Tibial artery (tissue), 4 donors: ENCODE data around the gene TMX4.
A peak's percentile ranks its signal among the peaks of the same experiment; 100 is the strongest.

Experiments used
- DNase-seq, 2 donors: peaks; one replicate each; pipeline ENCODE4 v3.0.0-alpha.2; 2019
- H3K27ac ChIP-seq, 2 donors: fragments of 200-600 bp; sonication (generic) in 1 of 2; 1 replicate in 1 of 2; 2 replicates in 1 of 2; pipeline ENCODE4 v1.5.1; 2018 to 2019; ENCODE audit warnings: mild to moderate bottlenecking in 1 of 2
- H3K27me3 ChIP-seq, 2 donors: fragments of 200-600 bp; sonication (generic) in 1 of 2; one replicate each; pipeline versions ENCODE4 v1.5.1 to v1.6.0; 2016 to 2019
- H3K36me3 ChIP-seq, 3 donors: fragments of 200-600 bp; sonication (generic) in 2 of 3; one replicate each; pipeline ENCODE4 v1.5.1; 2016 to 2019; ENCODE audit warnings: mild to moderate bottlenecking in 2 of 3
- H3K4me1 ChIP-seq, 4 donors: fragments of 200-600 bp; sonication (generic) in 2 of 4; 1 replicate in 3 of 4; 2 replicates in 1 of 4; pipeline ENCODE4 v1.5.1; 2016 to 2019
- H3K4me3 ChIP-seq, 2 donors: fragments of 200-600 bp; sonication (generic) in 1 of 2; 1 replicate in 1 of 2; 2 replicates in 1 of 2; pipeline ENCODE4 v1.5.1; 2018 to 2019; ENCODE audit warnings: mild to moderate bottlenecking in 2 of 2
- H3K9me3 ChIP-seq, 3 donors: fragments of 200-600 bp; sonication (generic) in 1 of 3; one replicate each; pipeline ENCODE4 v1.5.1; 2016 to 2019
- CTCF ChIP-seq, 2 experiments: fragments of 200-600 bp in 1 of 2; fragments of 450-650 bp in 1 of 2; IDR thresholded peaks; one replicate each; pipeline ENCODE4 v1.5.1; 2017 to 2019; ENCODE audit warnings: antibody characterized with exemption in 2 of 2, mild to moderate bottlenecking in 1 of 2, moderate library complexity in 1 of 2
- intact Hi-C: fragments of 100-400 bp; cut with DNase I; formaldehyde crosslinking; loops from one replicate; pipeline ENCODE4 v1.15.0; 2023; ENCODE audit warnings: low total_unique reads

TMX4 gene

GRCh38 chr20:8049310-8049709 is 29.7 kb upstream of the TMX4 start:
- Histone ChIP-seq H3K27ac (no peak overlapping the region), H3K36me3 (no peaks in the 10 kb centered on the region), H3K27me3 (no peaks in the 10 kb centered on the region), H3K9me3 (peaks cover 0 to 5% (median 0%) of the 10 kb centered on the region in 3 donors), H3K4me1 (no peaks in the 10 kb centered on the region), H3K4me3 (no peak overlapping the region)
- DNase-seq = no peak
- no peak for TF ChIP-seq CTCF (IDR thresholded peaks at IDR 0.05)
- intact Hi-C loops = loop anchor here (5.0 kb wide), 1 partner anchor 673 kb away; no protein-coding TSS in a partner anchor

- Histone ChIP-seq H3K4me3 (no peak overlapping the region), H3K27ac (no peak overlapping the region), H3K27me3 (no peaks in the 10 kb centered on the region), H3K4me1 (no peaks in the 10 kb centered on the region), H3K36me3 (no peaks in the 10 kb centered on the region), H3K9me3 (no peaks in the 10 kb centered on the region)
- intact Hi-C loops = loop anchor here (5.0 kb wide), 1 partner anchor 676 kb away; no protein-coding TSS in a partner anchor
- no peak for DNase-seq
- no peak for TF ChIP-seq CTCF (IDR thresholded peaks at IDR 0.05)
Measured at GRCh38 chr20:8045946-8046345, 26.4 kb upstream of the TMX4 start.

GRCh38 chr20:8043687-8044282 is 24.2 kb upstream of the TMX4 start:
- intact Hi-C loops = no loop called here
- peak; percentile 58 to 66 for TF ChIP-seq CTCF (IDR thresholded peaks at IDR 0.05)
- H3K4me3 ChIP-seq = no peak overlapping the region
- no peaks in the 10 kb centered on the region for H3K27me3 ChIP-seq
- no peak for DNase-seq
- no peaks in the 10 kb centered on the region for H3K4me1 ChIP-seq
- no peaks in the 10 kb centered on the region for H3K36me3 ChIP-seq
- H3K27ac ChIP-seq = no peak overlapping the region
- H3K9me3 ChIP-seq = no peaks in the 10 kb centered on the region

GRCh38 chr20:8039042-8039441 is 19.5 kb upstream of the TMX4 start:
- Histone ChIP-seq H3K4me3 (no peak overlapping the region), H3K36me3 (no peaks in the 10 kb centered on the region), H3K27me3 (no peaks in the 10 kb centered on the region), H3K4me1 (no peaks in the 10 kb centered on the region), H3K9me3 (no peaks in the 10 kb centered on the region), H3K27ac (no peak overlapping the region)
- DNase-seq = no peak
- no peak for TF ChIP-seq CTCF (IDR thresholded peaks at IDR 0.05)
- intact Hi-C loops = no loop called here

- H3K27ac ChIP-seq = no peak overlapping the region
- H3K36me3 ChIP-seq = no peaks in the 10 kb centered on the region
- no peak overlapping the region for H3K4me3 ChIP-seq
- H3K9me3 ChIP-seq = no peaks in the 10 kb centered on the region
- H3K4me1 ChIP-seq = no peaks in the 10 kb centered on the region
- intact Hi-C loops = no loop called here
- no peaks in the 10 kb centered on the region for H3K27me3 ChIP-seq
- TF ChIP-seq CTCF (IDR thresholded peaks at IDR 0.05) = no peak
- no peak for DNase-seq
Measured at GRCh38 chr20:8036771-8037170, 17.2 kb upstream of the TMX4 start.
